Neural cell (in vitro differentiated cells): ENCODE data around the gene BMP8B. TPM values are rescaled to one million over a fixed set of nuclear protein-coding genes. Genes with fewer than 3 reads are reported as not detected.

Source experiments
- H2AFZ ChIP-seq: fragments of 200-600, 300-800 bp; sonication (generic), shearing (Covaris generic); 2 replicates; pipeline ENCODE4 v1.6.0; 2014; ENCODE audit warnings: low read depth, mild to moderate bottlenecking, antibody characterized with exemption, low read length, moderate library complexity
- H3F3A ChIP-seq: fragments of 200-600 bp; shearing (Covaris generic); 2 replicates; pipeline ENCODE4 v1.6.1; 2016; ENCODE audit warnings: mild to moderate bottlenecking, moderate library complexity, mixed read lengths, antibody characterized with exemption, low read length; ENCODE audit not compliant: insufficient read depth, poor library complexity, severe bottlenecking
- H3K27ac ChIP-seq: fragments of 200-600, 300-800 bp; sonication (generic), shearing (Covaris generic); 2 replicates; pipeline ENCODE4 v1.5.1; 2014; ENCODE audit warnings: mild to moderate bottlenecking, low read length, moderate library complexity
- H3K27me3 ChIP-seq: fragments of 300-800, 200-600 bp; sonication (generic), shearing (Covaris generic); 2 replicates; pipeline ENCODE4 v1.6.0; 2014; ENCODE audit warnings: mild to moderate bottlenecking, low read depth, low read length, moderate library complexity; ENCODE audit not compliant: insufficient read depth
- H3K36me3 ChIP-seq: fragments of 300-800, 200-600 bp; sonication (generic), shearing (Covaris generic); 2 replicates; pipeline ENCODE4 v1.5.1; 2014; ENCODE audit warnings: mild to moderate bottlenecking, antibody characterized with exemption, low read length, moderate library complexity; ENCODE audit not compliant: insufficient read depth
- H3K4me2 ChIP-seq: fragments of 300-800, 200-600 bp; sonication (generic), shearing (Covaris generic); 2 replicates; pipeline ENCODE4 v1.6.0; 2014; ENCODE audit warnings: mild to moderate bottlenecking, low read length
- H3K4me3 ChIP-seq: fragments of 300-800, 200-600 bp; sonication (generic), shearing (Covaris generic); 2 replicates; pipeline ENCODE4 v1.5.1; 2014; ENCODE audit warnings: mild to moderate bottlenecking, low read length, moderate library complexity
- H3K79me2 ChIP-seq: fragments of 200-600 bp; shearing (Covaris generic); replicated peaks from 2 replicates; pipeline ENCODE4 v1.6.0; 2014; ENCODE audit warnings: mild to moderate bottlenecking, low read length, moderate library complexity; ENCODE audit not compliant: insufficient read depth
- H3K9ac ChIP-seq: fragments of 300-800, 200-600 bp; sonication (generic), shearing (Covaris generic); 2 replicates; pipeline ENCODE4 v1.6.1; 2016; ENCODE audit warnings: mild to moderate bottlenecking, low read length, mixed read lengths
- H3K9me2 ChIP-seq: fragments of 200-600 bp; shearing (Covaris generic); 2 replicates; pipeline ENCODE4 v1.6.1; 2016; ENCODE audit warnings: mild to moderate bottlenecking, low read length, mixed read lengths; ENCODE audit not compliant: insufficient read depth
- H3K9me3 ChIP-seq: fragments of 200-600, 300-800 bp; sonication (generic), shearing (Covaris generic); 2 replicates; pipeline ENCODE4 v1.6.1; 2016; ENCODE audit warnings: mild to moderate bottlenecking, mixed run types, low read length, moderate library complexity, mixed read lengths
- H4K20me1 ChIP-seq: fragments of 200-600 bp; shearing (Covaris generic); 2 replicates; pipeline ENCODE4 v1.6.1; 2016; ENCODE audit warnings: mild to moderate bottlenecking, mixed run types; ENCODE audit not compliant: insufficient read depth
- CTCF ChIP-seq: fragments of 450-650 bp; IDR thresholded peaks from 2 replicates; pipeline ENCODE4 v1.5.1; 2014; ENCODE audit warnings: antibody characterized with exemption, mild to moderate bottlenecking, moderate library complexity; ENCODE audit not compliant: poor library complexity, severe bottlenecking
- EZH2 ChIP-seq: fragments of 200-600, 300-800 bp; shearing (Covaris generic), sonication (generic); IDR thresholded peaks from 2 replicates; pipeline ENCODE4 v1.6.1; 2014; ENCODE audit warnings: antibody characterized with exemption, low read length, borderline replicate concordance, mild to moderate bottlenecking; ENCODE audit not compliant: insufficient read depth, poor library complexity, severe bottlenecking
- POLR2AphosphoS5 ChIP-seq: IDR thresholded peaks from 2 replicates; pipeline ENCODE4 v1.6.1; 2012
- RAD21 ChIP-seq: fragments of 450-650 bp; conservative IDR thresholded peaks from 2 replicates; pipeline ENCODE4 v1.6.1; 2014; ENCODE audit warnings: antibody characterized with exemption, mild to moderate bottlenecking, moderate library complexity
- REST ChIP-seq: IDR thresholded peaks from 2 replicates; pipeline ENCODE4 v1.6.1; 2012; ENCODE audit warnings: borderline replicate concordance
- SMC3 ChIP-seq: fragments of 450-650 bp; conservative IDR thresholded peaks from 2 replicates; pipeline ENCODE4 v1.6.1; 2014; ENCODE audit warnings: antibody characterized with exemption, mild to moderate bottlenecking, moderate library complexity; ENCODE audit not compliant: poor library complexity
- TAF1 ChIP-seq: IDR thresholded peaks from 2 replicates; pipeline ENCODE4 v1.6.1; 2012; ENCODE audit warnings: low read depth
- polyA minus RNA-seq: library from RNA; depleted of rRNA, polyadenylated mRNA; stranded (reverse); fragments of >200 nt; gene quantifications from 2 replicates; pipeline ENCODE4 v1.2.3, GENCODE V29; 2014
- polyA plus RNA-seq: library from polyadenylated mRNA; depleted of rRNA; stranded (reverse); fragments of >200 nt; gene quantifications from 2 replicates; pipeline ENCODE4 v1.2.3, GENCODE V29; 2014

BMP8B gene
- polyA plus RNA-seq (0.04 TPM in 1 of 2 replicates, not detected in the other), polyA minus RNA-seq (not detected in 2 replicates)

DNA sequence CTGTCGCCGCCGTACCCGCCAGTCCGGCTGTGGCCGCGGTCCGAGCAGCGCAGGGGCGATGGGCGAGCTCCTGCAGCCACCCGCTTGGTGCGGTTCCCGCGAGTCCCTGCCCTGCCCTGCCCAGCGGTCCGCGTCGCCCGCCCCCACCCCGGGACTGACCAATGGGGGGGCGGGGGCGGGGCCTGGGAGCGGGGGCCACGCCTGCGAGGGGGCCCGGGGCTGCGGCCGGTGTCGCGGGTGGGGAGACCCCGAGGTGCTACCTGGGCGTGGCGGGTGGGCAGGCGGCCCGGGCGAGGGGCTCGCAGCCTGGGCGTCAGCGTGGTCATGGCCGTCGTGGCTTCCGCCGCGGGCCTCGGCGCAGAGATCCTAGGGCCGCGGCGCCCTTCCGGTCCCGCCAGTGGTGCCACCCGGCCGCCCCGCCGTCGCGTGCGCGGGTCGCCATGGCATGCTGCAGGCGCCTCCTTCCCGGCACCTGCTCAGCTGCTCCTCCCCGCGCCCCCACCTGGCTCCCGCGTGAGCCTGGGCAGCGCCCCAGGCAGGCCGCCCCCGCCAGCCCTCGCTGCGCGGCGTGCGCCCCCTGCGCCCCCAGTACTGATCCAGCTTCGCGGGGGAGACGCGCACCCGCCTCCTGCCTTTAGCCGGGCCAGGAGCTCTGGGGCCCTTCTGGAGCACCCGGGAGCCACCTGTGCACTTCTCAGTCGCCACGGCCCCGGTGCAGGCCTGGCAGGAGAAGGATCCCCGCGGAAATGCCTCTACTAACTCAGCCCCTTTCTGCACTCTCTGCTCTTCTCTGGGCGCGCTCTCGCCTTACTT, at the start of gene BMP8B:
BMP8B (minus strand) TSS at position 108 of the 813 bp plus-strand sequence. CDS start 380 bp downstream, outside the sequence.
- no peak within 1 kb of the TSS for H2AFZ ChIP-seq
- H3K9ac ChIP-seq, result no peak within 1 kb of the TSS
- H3K27me3 ChIP-seq, result peaks cover 39% of the 10 kb centered on the region

GRCh38 chr1:39836595-39837110, 48.0 kb upstream of the BMP8B start:
- Histone ChIP-seq H3K9ac (no peak overlapping the region), H3K4me2 (no peak overlapping the region), H4K20me1 (no peaks in the 10 kb centered on the region), H2AFZ (no peak overlapping the region), H3F3A (no peaks in the 10 kb centered on the region), H3K27ac (no peak overlapping the region), H3K36me3 (peaks cover 13% of the 10 kb centered on the region), H3K79me2 (no peaks in the 10 kb centered on the region), H3K4me3 (no peak overlapping the region), H3K27me3 (no peaks in the 10 kb centered on the region), H3K9me2 (no peaks in the 10 kb centered on the region), H3K9me3 (no peaks in the 10 kb centered on the region)
- no peak for TF ChIP-seq CTCF
- no peak for TF ChIP-seq RAD21
- TF ChIP-seq TAF1, result no peak
- TF ChIP-seq POLR2AphosphoS5, result no peak

More for the DNA sequence above, at the start of gene BMP8B:
- Histone ChIP-seq H3K9me2 (no peaks in the 10 kb centered on the region), H3K4me2 (no peak within 1 kb of the TSS), H3K4me3 (peak within 1 kb of the TSS; percentile 51), H3K79me2 (no peaks in the 10 kb centered on the region), H4K20me1 (no peaks in the 10 kb centered on the region), H3K27ac (no peak within 1 kb of the TSS), H3K9me3 (no peaks in the 10 kb centered on the region), H3K36me3 (no peaks in the 10 kb centered on the region), H3F3A (no peaks in the 10 kb centered on the region)
- TF ChIP-seq REST (no peak), SMC3 (no peak), EZH2 (no peak), RAD21 (no peak), CTCF (no peak), POLR2AphosphoS5 (no peak)
